Smooth muscle cell (in vitro differentiated cells): Measurements from ENCODE around the gene IRF2BP1. TPM values are rescaled to one million over a fixed set of nuclear protein-coding genes. Genes with fewer than 3 reads are reported as not detected.
"Not testable (repeated sequence)": the region's sequence is repeated elsewhere in the genome, so short reads cannot be mapped to it uniquely, and the experiment has no call there.

ENCODE experiments used
- DNase-seq: peaks from one replicate; lab custom pipeline; 2025; ENCODE audit not compliant: unreplicated experiment; lab: John Stamatoyannopoulos, UW
- H2AFZ ChIP-seq: fragments of 200-600 bp; sonication (generic); 2 replicates; pipeline ENCODE4 v1.6.0; 2016; ENCODE audit warnings: antibody characterized with exemption, low read depth, mild to moderate bottlenecking
- H3F3A ChIP-seq: fragments of 200-600 bp; sonication (generic); 2 replicates; pipeline ENCODE4 v1.6.0; 2017; ENCODE audit warnings: antibody characterized with exemption, low read depth
- H3K27ac ChIP-seq: fragments of 200-600 bp; sonication (generic); 2 replicates; pipeline ENCODE4 v1.5.1; 2016; ENCODE audit warnings: low read depth, mild to moderate bottlenecking
- H3K27me3 ChIP-seq: fragments of 200-600 bp; sonication (generic); 2 replicates; pipeline ENCODE4 v1.6.1; 2016; ENCODE audit warnings: low read depth, mild to moderate bottlenecking
- H3K36me3 ChIP-seq: fragments of 200-600 bp; sonication (generic); 2 replicates; pipeline ENCODE4 v1.5.1; 2016; ENCODE audit warnings: low read depth
- H3K4me1 ChIP-seq: fragments of 200-600 bp; sonication (generic); 2 replicates; pipeline ENCODE4 v1.5.1; 2016; ENCODE audit warnings: low read depth
- H3K4me2 ChIP-seq: fragments of 200-600 bp; sonication (generic); 2 replicates; pipeline ENCODE4 v1.6.0; 2016; ENCODE audit warnings: mild to moderate bottlenecking
- H3K4me3 ChIP-seq: fragments of 200-600 bp; sonication (generic); 2 replicates; pipeline ENCODE4 v1.5.1; 2016; ENCODE audit warnings: mild to moderate bottlenecking
- H3K79me2 ChIP-seq: fragments of 200-600 bp; sonication (generic); 2 replicates; pipeline ENCODE4 v1.6.0; 2016; ENCODE audit warnings: low read depth, mild to moderate bottlenecking
- H3K9ac ChIP-seq: fragments of 200-600 bp; sonication (generic); 2 replicates; pipeline ENCODE4 v1.6.0; 2016; ENCODE audit warnings: low read depth
- H3K9me3 ChIP-seq: fragments of 200-600 bp; sonication (generic); replicated peaks from 2 replicates; pipeline ENCODE4 v1.5.1; 2016; ENCODE audit warnings: low read depth
- H4K20me1 ChIP-seq: fragments of 200-600 bp; sonication (generic); 2 replicates; pipeline ENCODE4 v1.6.0; 2016; ENCODE audit warnings: low read depth
- WGBS: methylation state at CpG from one replicate; pipeline ENCODE4 v1.1.7; 2016; ENCODE audit warnings: low lambda C conversion rate; 5-methylcytosine and 5-hydroxymethylcytosine counted together
- polyA plus RNA-seq: library from polyadenylated mRNA; unstranded; fragments of >200 nt; fragmentation: Nextera tagmentation; extraction: Ambion mirVana; gene quantifications from 2 replicates; pipeline ENCODE4 v1.2.1, GENCODE V29; 2016
- total RNA-seq: library from RNA; depleted of rRNA; stranded (reverse); fragments of >200 nt; gene quantifications from 2 replicates; pipeline ENCODE4 v1.2.3, GENCODE V29; 2014
- TF ChIP-seq, protein P1 (sequence below): fragments of 200-600 bp; sonication (generic); IDR thresholded peaks from 2 replicates; pipeline ENCODE4 v1.5.1; 2017; ENCODE audit warnings: borderline replicate concordance, mild to moderate bottlenecking, antibody characterized with exemption; ENCODE audit not compliant: insufficient read depth, poor library complexity, severe bottlenecking

IRF2BP1 gene
- total and polyA plus RNA-seq, 2 experiments from 2014 or later = 12.9 to 19.0 TPM

DNA sequence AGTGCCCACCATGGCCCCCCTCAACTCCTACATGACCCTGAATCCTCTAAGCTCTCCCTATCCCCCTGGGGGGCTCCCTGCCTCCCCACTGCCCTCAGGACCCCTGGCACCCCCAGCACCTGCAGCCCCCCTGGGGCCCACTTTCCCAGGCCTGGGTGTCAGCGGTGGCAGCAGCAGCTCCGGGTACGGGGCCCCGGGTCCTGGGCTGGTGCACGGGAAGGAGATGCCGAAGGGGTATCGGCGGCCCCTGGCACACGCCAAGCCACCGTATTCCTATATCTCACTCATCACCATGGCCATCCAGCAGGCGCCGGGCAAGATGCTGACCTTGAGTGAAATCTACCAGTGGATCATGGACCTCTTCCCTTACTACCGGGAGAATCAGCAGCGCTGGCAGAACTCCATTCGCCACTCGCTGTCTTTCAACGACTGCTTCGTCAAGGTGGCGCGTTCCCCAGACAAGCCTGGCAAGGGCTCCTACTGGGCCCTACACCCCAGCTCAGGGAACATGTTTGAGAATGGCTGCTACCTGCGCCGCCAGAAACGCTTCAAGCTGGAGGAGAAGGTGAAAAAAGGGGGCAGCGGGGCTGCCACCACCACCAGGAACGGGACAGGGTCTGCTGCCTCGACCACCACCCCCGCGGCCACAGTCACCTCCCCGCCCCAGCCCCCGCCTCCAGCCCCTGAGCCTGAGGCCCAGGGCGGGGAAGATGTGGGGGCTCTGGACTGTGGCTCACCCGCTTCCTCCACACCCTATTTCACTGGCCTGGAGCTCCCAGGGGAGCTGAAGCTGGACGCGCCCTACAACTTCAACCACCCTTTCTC is 13.6 kb downstream of the IRF2BP1 start:
- H3K79me2 ChIP-seq = no peaks in the 10 kb centered on the region
- H3K4me3 ChIP-seq = no peak overlapping the region
- H3K4me2 ChIP-seq = no peak overlapping the region
- no peak overlapping the region for H3K27ac ChIP-seq
- no peak for DNase-seq
- H2AFZ ChIP-seq = no peak overlapping the region
- H3K36me3 ChIP-seq = no peaks in the 10 kb centered on the region
- 94% methylated on average over 31 of the region's 34 CpGs for WGBS
- H3F3A ChIP-seq = no peaks in the 10 kb centered on the region
- TF ChIP-seq, protein P1, sequence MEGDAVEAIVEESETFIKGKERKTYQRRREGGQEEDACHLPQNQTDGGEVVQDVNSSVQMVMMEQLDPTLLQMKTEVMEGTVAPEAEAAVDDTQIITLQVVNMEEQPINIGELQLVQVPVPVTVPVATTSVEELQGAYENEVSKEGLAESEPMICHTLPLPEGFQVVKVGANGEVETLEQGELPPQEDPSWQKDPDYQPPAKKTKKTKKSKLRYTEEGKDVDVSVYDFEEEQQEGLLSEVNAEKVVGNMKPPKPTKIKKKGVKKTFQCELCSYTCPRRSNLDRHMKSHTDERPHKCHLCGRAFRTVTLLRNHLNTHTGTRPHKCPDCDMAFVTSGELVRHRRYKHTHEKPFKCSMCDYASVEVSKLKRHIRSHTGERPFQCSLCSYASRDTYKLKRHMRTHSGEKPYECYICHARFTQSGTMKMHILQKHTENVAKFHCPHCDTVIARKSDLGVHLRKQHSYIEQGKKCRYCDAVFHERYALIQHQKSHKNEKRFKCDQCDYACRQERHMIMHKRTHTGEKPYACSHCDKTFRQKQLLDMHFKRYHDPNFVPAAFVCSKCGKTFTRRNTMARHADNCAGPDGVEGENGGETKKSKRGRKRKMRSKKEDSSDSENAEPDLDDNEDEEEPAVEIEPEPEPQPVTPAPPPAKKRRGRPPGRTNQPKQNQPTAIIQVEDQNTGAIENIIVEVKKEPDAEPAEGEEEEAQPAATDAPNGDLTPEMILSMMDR = no peak
- no peaks in the 10 kb centered on the region for H3K27me3 ChIP-seq
- peaks cover 12% of the 10 kb centered on the region for H3K4me1 ChIP-seq
- H3K9ac ChIP-seq = no peak overlapping the region
- no peaks in the 10 kb centered on the region for H3K9me3 ChIP-seq
- no peaks in the 10 kb centered on the region for H4K20me1 ChIP-seq

DNA sequence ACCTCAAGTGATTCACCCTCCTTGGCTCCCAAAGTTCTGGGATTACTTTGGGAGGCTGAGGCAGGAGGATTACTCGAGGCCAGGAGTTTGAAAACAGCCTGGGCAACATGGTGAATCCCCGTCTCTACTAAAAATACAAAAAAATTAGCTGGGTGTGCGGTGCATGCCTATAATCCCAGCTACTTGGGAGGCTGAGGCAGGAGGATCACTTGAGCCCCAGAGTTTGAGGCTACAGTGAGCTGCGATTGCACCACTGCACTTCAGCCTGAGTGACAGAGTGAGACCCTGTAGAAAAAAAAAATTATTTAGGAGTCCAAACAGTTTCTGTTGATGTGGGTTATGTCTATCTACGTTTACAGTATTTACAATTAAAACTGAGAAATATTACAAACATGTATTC is 15.1 kb downstream of the IRF2BP1 start:
- WGBS = 92% methylated on average over 5 of the region's 5 CpGs
- Histone ChIP-seq H3K36me3 (no peaks in the 10 kb centered on the region), H3K9me3 (no peaks in the 10 kb centered on the region)

DNA sequence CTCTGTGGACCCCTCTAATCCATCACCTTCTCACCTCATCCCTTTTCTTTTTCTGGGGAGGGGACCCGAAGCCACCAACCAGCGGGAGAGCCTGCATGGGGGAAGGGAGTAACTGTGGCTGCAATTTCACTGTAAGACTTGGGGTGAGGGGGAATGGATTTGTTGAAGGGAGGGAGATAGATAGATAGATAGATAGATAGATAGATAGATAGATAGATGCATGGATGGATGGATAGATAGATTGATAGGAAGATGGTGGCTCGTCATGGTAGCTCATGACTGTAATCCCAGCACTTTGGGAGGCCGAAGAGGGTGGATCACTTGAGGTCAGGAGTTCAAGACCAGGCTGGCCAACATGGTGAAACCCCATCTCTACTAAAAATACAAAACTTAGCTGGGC is 18.7 kb downstream of the IRF2BP1 start:
- not testable (repeated sequence) for H3K79me2 ChIP-seq

More for the DNA sequence above, 15.1 kb downstream of the IRF2BP1 start:
- Histone ChIP-seq H3F3A (no peaks in the 10 kb centered on the region), H3K9ac (no peak overlapping the region), H2AFZ (no peak overlapping the region), H3K4me2 (no peak overlapping the region), H3K4me1 (no peaks in the 10 kb centered on the region), H3K27me3 (no peaks in the 10 kb centered on the region), H3K27ac (no peak overlapping the region), H3K4me3 (no peak overlapping the region), H4K20me1 (no peaks in the 10 kb centered on the region), H3K79me2 (no peaks in the 10 kb centered on the region)
- TF ChIP-seq, protein P1 = no peak
- DNase-seq = no peak

DNA sequence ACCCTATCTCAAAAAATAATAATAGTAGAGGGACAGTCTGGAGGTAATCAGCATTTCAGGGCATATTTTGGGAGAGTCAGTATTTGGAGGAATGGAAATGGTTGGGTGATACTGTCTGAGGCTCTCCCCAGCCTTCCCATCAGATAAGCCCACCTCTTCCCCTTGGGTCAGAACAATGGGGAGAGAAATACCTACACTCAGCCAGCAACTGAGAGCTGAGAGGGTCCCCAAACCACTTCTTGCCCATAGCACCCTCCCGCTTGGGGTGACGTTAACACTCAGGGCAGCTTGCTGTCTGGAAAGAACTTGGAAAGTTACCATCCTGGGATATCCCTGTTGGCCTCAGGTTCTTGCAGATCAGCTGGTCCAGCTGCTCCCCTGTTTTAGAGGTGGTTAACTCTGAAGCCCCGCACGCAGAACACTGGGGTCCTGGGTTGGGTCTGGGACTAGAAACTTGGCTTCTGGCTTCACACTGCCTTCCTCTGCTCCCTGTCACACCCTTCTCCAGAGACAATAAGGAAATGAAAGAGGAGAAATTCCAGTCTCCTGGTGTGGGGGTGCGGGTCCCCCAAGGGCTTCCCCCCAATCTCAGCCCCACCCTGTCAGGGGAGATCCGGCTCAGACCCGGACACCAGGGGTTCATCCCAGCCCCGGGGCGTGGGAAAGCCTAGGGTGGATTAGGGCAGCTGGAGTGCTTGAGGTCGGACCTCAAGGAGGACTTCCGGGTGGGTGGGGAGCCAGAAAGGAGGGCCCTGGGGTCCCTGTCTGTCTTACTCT is 19.4 kb downstream of the IRF2BP1 start:
- H3K27ac ChIP-seq = no peak overlapping the region
- H3K79me2 ChIP-seq = peaks cover 7% of the 10 kb centered on the region
- 83% methylated on average over 11 of the region's 11 CpGs for WGBS
- peaks cover 12% of the 10 kb centered on the region for H3K27me3 ChIP-seq
- peaks cover 5% of the 10 kb centered on the region for H3K4me1 ChIP-seq
- no peaks in the 10 kb centered on the region for H3F3A ChIP-seq
- no peak overlapping the region for H2AFZ ChIP-seq
- H3K9ac ChIP-seq = no peak overlapping the region
- H3K9me3 ChIP-seq = no peaks in the 10 kb centered on the region
- H3K4me3 ChIP-seq = peak overlapping the region; percentile 21
- TF ChIP-seq, protein P1 = no peak
- H4K20me1 ChIP-seq = no peaks in the 10 kb centered on the region
- no peak for DNase-seq
- H3K36me3 ChIP-seq = no peaks in the 10 kb centered on the region
- H3K4me2 ChIP-seq = no peak overlapping the region

More for the DNA sequence above, 18.7 kb downstream of the IRF2BP1 start:
- DNase-seq, H3F3A ChIP-seq, H2AFZ ChIP-seq, H3K9ac ChIP-seq, H3K4me2 ChIP-seq, H3K27ac ChIP-seq, H3K4me1 ChIP-seq, H4K20me1 ChIP-seq, H3K9me3 ChIP-seq, H3K4me3 ChIP-seq, H3K36me3 ChIP-seq: not testable (repeated sequence)
- peaks cover 12% of the 10 kb centered on the region for H3K27me3 ChIP-seq
- 88% methylated on average over 4 of the region's 4 CpGs for WGBS
